GM18526 (cell line): ENCODE measurements around the gene POGK.

Source experiments
- POLR2A ChIP-seq: IDR thresholded peaks from 3 replicates; pipeline ENCODE4 v1.6.1; 2011; ENCODE audit not compliant: insufficient read length; ENCODE audit errors: extremely low read depth

The POGK gene

DNA sequence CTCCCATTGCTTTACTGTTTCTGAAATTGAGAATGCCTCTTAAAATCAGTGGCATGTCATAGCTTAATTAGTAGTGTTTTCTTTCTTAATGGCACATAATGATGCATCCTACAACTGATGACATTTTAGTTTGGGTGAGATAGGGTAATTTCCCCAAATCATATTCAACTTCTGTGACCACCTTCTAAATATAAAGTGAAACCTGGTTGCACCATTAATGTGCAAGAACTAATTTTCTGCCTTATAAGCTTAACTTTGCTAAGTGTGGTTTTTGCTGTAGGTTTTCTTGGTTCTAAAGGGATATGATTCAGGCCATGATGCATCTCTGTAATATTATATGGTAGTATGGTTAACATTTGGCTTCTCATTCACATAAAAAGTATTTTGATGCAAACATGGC, 8.9 kb downstream of the POGK start:
- TF ChIP-seq POLR2A = no peak

DNA sequence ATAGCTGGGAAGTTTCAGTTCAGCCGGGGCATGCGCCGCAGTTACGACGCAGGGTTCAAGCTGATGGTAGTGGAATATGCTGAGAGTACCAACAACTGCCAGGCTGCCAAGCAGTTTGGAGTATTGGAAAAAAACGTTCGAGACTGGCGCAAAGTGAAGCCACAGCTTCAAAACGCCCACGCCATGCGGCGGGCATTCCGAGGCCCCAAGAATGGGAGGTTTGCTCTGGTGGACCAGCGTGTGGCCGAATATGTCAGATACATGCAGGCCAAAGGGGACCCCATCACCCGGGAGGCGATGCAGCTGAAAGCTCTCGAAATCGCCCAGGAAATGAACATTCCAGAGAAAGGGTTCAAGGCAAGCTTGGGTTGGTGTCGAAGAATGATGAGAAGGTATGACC, 9.9 kb downstream of the POGK start:
- TF ChIP-seq POLR2A = no peak

GRCh38 chr1:166852918-166853317, 13.6 kb downstream of the POGK start:
- no peak for TF ChIP-seq POLR2A

GRCh38 chr1:166855558-166855957, 16.3 kb downstream of the POGK start:
- TF ChIP-seq POLR2A = no peak

DNA sequence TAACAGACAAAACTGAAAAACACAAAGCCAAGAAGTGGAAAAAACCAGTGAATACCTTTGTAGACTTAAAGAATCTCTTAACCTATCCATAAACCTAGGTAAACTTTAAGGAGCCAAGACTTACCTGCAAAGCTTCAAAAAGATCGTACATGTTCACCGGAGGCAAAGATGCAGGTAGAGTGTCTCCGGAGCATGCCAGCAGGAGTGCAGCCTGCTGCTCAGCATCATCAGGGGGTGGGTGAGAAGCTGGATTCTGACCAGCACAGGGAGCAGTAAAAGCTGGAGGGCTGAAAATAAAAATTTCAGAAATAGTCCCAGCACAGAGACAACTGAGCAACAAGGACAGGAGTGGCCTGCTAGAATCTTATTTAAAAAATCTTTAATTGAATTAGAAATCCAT, 18.7 kb downstream of the POGK start:
- no peak for TF ChIP-seq POLR2A

DNA sequence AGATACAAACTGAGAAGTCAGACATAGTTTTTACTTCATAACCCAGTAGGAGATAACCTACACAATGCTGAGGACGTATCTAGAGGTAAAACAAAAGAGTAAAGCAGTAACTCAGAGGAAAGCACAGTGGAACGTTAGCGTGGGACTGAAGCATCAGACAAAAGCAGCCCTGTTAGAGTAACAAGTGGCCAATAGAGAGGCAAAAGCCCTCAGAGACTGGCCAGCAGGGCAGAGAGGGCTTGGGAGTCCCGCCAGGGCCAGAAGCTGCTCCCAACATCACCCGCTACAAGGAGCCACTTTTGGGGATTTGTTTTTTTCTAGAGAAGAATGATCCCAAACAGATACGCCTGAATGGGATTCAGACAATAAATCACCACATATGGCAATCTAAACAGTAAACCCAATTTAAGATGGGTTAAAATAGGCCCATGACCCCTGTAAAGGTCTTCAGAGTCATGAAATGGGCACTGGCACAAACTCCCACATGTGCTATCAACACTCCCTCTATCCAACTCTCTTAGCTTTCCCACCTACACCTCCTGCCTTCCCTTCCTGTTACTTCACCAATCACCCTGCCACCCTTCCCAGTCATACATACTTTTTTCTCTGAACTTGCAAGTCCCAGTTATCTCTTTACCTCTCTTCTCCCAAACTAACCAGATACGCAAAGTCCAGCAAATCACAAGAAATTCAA, 19.6 kb downstream of the POGK start:
- no peak for TF ChIP-seq POLR2A

- TF ChIP-seq POLR2A = no peak
These were observed 20.3 kb downstream of the POGK start for GRCh38 chr1:166859597-166859996.

DNA sequence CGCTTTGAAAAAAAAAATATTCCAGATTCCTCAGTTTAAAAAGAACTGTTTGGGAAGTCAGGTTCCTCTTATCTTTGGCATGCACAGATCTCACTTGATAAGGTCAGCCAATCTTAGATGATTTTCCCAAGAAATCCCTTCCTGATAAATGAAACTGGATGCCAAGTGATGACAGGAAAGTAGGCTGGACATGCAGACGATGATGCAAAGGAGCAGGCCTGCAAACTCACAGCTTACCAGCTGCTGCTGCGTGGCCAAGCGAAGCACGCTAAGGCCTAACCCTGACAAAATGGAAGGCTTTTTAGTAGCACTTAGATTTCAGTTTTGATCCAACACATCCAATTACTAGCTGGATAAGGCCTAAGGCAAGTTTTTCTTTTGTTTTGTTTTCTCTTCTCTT, 26.7 kb downstream of the POGK start:
- no peak for TF ChIP-seq POLR2A

DNA sequence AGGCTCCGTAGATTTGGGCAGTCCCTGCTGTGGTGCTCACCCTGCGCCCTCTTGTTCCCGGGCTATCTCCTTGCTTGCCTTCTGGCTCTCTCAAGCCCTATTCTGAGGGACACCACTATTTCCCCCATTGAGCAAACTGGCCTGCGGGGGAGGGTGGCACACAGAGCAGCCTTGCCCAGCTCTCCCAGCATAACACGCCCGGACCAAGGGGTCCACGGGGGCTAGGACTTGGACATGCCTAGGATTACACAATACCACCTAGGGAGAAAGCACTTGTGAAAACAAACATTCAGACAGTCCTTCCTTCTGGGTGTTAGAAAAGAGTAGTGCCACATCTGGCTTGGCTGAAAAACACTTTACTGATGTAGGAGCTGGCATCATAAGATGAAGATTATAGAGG, 29.4 kb downstream of the POGK start:
- no peak for TF ChIP-seq POLR2A

DNA sequence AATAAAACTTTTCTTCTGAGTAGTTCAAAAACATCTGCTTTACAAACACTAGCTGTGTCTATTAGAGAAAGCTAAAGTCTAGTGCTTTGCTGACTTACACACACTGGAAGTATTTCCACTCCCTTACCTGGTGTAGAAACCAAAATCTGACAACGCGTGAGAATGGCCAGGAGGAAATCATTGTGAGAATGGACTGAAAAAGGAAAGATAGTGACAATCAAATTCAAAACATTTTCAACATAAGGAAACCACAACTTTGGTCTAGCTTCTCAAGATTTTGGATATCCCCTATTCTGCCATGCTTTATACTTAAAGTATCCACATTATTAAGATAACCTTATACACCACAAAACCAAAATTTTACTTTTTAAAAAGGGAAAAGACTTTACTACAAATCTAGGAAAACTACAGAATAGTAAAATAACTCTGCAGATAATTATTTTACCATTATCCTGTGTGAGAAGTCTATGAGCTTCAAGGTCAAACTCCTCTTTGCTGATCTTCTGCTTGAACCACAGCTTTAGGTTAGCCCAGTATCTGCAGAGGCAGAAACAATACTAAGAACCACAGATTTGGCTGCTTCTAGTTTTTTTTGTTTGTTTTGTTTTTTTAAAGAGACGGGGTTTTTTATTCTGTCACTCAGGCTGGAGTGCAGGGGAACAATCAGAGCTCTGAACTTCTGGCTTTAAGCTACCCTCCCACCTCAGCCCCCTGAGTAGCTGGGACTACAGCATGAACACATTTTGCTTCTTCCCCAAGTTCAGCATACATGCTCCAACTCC, 30.2 kb downstream of the POGK start:
- no peak for TF ChIP-seq POLR2A

GRCh38 chr1:166870584-166870983, 31.3 kb downstream of the POGK start:
- no peak for TF ChIP-seq POLR2A

- no peak for TF ChIP-seq POLR2A
These were observed 35.2 kb downstream of the POGK start for GRCh38 chr1:166874464-166874863.

DNA sequence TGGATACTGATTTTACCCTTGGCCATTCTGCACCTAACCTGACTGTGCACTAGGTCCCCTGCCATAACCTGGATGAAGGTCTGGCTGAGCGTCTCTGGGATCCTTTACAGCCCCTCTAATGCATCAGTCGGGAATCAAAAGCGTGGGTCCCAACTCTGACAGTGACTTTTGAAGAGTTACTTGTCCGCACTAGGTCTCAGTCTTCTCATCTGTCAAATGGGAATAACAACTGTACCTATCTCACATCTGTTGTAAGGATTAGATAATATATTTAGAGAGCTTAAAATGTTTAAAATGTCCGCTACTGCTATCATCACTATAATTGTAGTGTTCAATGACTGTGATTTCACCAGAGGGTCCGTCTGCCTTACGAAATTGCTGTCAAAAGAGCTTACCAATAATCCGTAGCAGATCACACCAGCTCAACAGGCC, 36.0 kb downstream of the POGK start:
- TF ChIP-seq POLR2A = no peak

DNA sequence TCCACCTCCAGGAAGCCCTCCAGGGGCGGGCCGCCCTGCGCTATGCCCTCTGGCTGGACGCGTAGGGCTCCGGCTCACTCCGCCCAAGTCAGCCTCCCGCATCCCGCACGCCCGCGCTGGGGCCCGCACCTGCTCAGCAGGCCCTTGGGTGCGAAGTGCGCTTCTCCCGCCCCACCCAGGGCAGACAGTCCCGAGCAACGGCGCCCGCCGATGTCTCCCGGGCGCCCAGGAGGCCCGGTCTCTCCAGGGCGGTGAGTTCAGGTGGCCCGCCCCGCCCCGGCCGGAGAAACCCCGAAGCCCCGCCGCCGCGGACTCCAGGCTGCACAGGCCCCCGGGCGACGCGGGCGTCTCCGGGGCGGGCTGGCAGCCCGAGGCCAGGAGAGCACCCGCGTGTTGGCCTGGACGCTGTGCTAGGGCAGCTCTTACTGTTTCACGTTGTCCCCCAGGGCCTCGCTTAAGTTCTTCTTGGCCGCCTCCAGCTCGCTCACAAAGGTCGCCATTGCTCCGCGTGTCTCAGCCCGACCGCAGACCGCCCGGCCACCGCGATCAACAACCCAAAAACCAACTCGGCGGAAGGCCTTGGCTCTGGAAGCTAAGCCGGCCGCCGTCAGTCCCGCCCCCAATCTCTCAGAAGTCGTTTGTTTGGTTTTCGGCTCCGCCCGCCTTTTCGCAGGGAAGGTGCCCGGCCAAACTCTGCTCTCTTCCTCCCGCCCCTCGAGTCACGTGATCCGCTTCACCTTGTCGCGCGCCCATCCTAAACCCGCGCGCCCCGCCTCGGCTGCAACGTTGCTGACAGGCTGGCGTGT, 36.7 kb downstream of the POGK start, which contains the start of gene TADA1:
Gene TADA1, minus strand, starts transcription at position 531 of the 806 bp plus-strand sequence. Its CDS starts 31 bp downstream, at position 500.
- TF ChIP-seq POLR2A = peak; percentile 62

DNA sequence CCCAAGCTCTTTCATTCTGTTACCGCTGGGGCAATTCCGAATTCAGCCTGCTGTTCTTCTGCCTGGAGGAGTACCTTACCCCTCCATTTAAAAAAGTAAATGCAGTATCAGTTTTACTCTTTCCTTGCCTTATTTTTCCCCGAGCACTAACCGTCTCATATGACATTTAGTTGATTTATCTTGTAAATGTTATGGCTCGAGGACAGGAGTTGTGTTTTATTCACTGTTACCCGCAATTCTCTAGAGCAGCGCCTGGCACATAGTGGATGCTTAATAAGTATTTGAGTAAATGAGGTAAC, 37.2 kb downstream of the POGK start:
- no peak for TF ChIP-seq POLR2A

- TF ChIP-seq POLR2A = no peak
These were observed 43.6 kb downstream of the POGK start for GRCh38 chr1:166882893-166883292.
